GM12878 (cell line): ENCODE measurements around the gene RAF1. TPM values are rescaled to one million over a fixed set of nuclear protein-coding genes. Genes with fewer than 3 reads are reported as not detected.

Source experiments
- ATAC-seq: fragments of 200-7000 bp; cut with Tn5 transposase; 3 replicates; pipeline ENCODE4 v1.9.1; 2020; ENCODE audit warnings: mild to moderate bottlenecking, moderate library complexity
- BruUV-seq: library from RNA; stranded (reverse); fragments of 400-500 nt; replicated peaks from 2 replicates; lab custom pipeline; 2021; lab: Mats Ljungman, UMichigan
- CTCF ChIA-PET: fragments of 300-600 bp; sonication (Branson Sonifier 250); formaldehyde crosslinking; extraction: SDS; loops from one replicate; lab custom pipeline; 2021; ENCODE audit warnings: inconsistent platforms; lab: Yijun Ruan, JAX
- POLR2A ChIA-PET: fragments of 350-600 bp; formaldehyde crosslinking; extraction: SDS; loops from one replicate; lab custom pipeline; 2021; ENCODE audit warnings: inconsistent platforms; lab: Charles Lee
- RAD21 ChIA-PET: fragments of 300-600 bp; sonication (Branson Sonifier 250); formaldehyde crosslinking; loops from one replicate; lab custom pipeline; 2023; ENCODE audit warnings: antibody characterized with exemption; ENCODE audit not compliant: unreplicated experiment; lab: Charles Lee
- SMC1A ChIA-PET: fragments of 300-600 bp; sonication (Branson Sonifier 250); formaldehyde crosslinking; loops from one replicate; lab custom pipeline; 2023; ENCODE audit not compliant: unreplicated experiment, uncharacterized antibody; lab: Charles Lee
- DNase-seq: peaks from one replicate; pipeline ENCODE4 v3.0.0-alpha.2; 2011; ENCODE audit warnings: low read depth, low spot score
- FAIRE-seq: peaks from 3 replicates; lab custom pipeline; 2011; peaks lifted over from hg19 to GRCh38; lab: Jason Lieb, UNC
- H2AFZ ChIP-seq: 2 replicates; pipeline ENCODE4 v1.6.0; 2011; ENCODE audit warnings: low read depth, low read length, control low read depth; ENCODE audit not compliant: control insufficient read depth
- H3K27ac ChIP-seq: 2 replicates; pipeline ENCODE4 v1.5.1; 2011; ENCODE audit warnings: control low read depth; ENCODE audit not compliant: control insufficient read depth, insufficient read depth
- H3K27me3 ChIP-seq, 2 experiments: replicated peaks in 1 of 2; 2 replicates each; pipeline versions ENCODE4 v1.6.0 to v1.6.1; 2011; ENCODE audit warnings: low read length in 1 of 2; ENCODE audit not compliant: control insufficient read depth in 2 of 2, insufficient read depth in 2 of 2
- H3K36me3 ChIP-seq, 2 experiments: 2 replicates each; pipeline ENCODE4 v1.5.1; 2011; ENCODE audit warnings: low read length in 1 of 2; ENCODE audit not compliant: control insufficient read depth in 2 of 2, insufficient read depth in 2 of 2
- H3K4me1 ChIP-seq: 2 replicates; pipeline ENCODE4 v1.6.1; 2011; ENCODE audit warnings: mild to moderate bottlenecking, low read length, moderate library complexity, mixed read lengths; ENCODE audit not compliant: control insufficient read depth, insufficient read depth
- H3K4me2 ChIP-seq: 2 replicates; pipeline ENCODE4 v1.6.0; 2011; ENCODE audit warnings: control low read depth; ENCODE audit not compliant: control insufficient read depth, insufficient read depth
- H3K4me3 ChIP-seq: fragments of 200-600 bp; sonication (generic); 2 replicates; pipeline ENCODE4 v1.5.1; 2016
- H3K79me2 ChIP-seq: 2 replicates; pipeline ENCODE4 v1.6.0; 2011; ENCODE audit warnings: low read length; ENCODE audit not compliant: control insufficient read depth, insufficient read depth
- H3K9ac ChIP-seq: 2 replicates; pipeline ENCODE4 v1.8.0; 2011; ENCODE audit warnings: low read length, control low read depth, mixed read lengths; ENCODE audit not compliant: control insufficient read depth, insufficient read depth
- H3K9me3 ChIP-seq: replicated peaks from 3 replicates; pipeline ENCODE4 v1.5.1; 2011; ENCODE audit warnings: mild to moderate bottlenecking, low read length; ENCODE audit not compliant: control insufficient read depth, insufficient read depth
- H4K20me1 ChIP-seq: 2 replicates; pipeline ENCODE4 v1.6.0; 2011; ENCODE audit not compliant: control insufficient read depth, insufficient read depth
- HDGF ChIP-seq: fragments of 450-650 bp; IDR thresholded peaks from 2 replicates; pipeline ENCODE4 v1.6.1; 2016; ENCODE audit warnings: antibody characterized with exemption
- KDM1A ChIP-seq: fragments of 200-600 bp; sonication (generic); IDR thresholded peaks from 2 replicates; pipeline ENCODE4 v1.6.1; 2016; ENCODE audit warnings: borderline replicate concordance
- NFYA ChIP-seq: IDR thresholded peaks from 2 replicates; pipeline ENCODE4 v1.6.1; 2011; ENCODE audit warnings: low read depth, mild to moderate bottlenecking, low read length, improper control_type of control experiment, borderline replicate concordance
- POLR2AphosphoS5 ChIP-seq: IDR thresholded peaks from 2 replicates; pipeline ENCODE4 v1.6.1; 2011; ENCODE audit warnings: mild to moderate bottlenecking, low read length, inconsistent platforms
- ZNF592 ChIP-seq: fragments of 450-650 bp; IDR thresholded peaks from 2 replicates; pipeline ENCODE4 v1.6.1; 2017; ENCODE audit warnings: mild to moderate bottlenecking, moderate library complexity
- WGBS: methylation state at CpG from one replicate; pipeline ENCODE4 v1.1.6; 2016; ENCODE audit warnings: low lambda C conversion rate; ENCODE audit not compliant: insufficient replicate concordance, insufficient coverage; ENCODE audit errors: missing lambda C conversion rate; 5-methylcytosine and 5-hydroxymethylcytosine counted together
- in situ Hi-C: fragments of 300-500 bp; cut with MboI; formaldehyde crosslinking; loops from 9 replicates; pipeline ENCODE4 v1.14.3; 2018; ENCODE audit warnings: mixed read lengths
- intact Hi-C: fragments of 100-400 bp; cut with micrococcal nuclease; formaldehyde crosslinking; loops from one replicate; pipeline ENCODE4 v1.14.2; 2022; ENCODE audit not compliant: unreplicated experiment
- polyA plus RNA-seq, 11 experiments: library from polyadenylated mRNA; depleted of rRNA in 4 of 11; unstranded in 6 of 11; stranded (reverse) in 5 of 11; fragments of >200 nt; fragmentation: Nextera tagmentation in 4 of 11; fragmentation: Illumina TruSeq in 1 of 11; extraction: Ambion mirVana in 4 of 11; extraction: Trizol in 1 of 11; gene quantifications; 1 replicate in 1 of 11; 2 replicates in 10 of 11; pipeline versions ENCODE4 v1.2.1 to v1.2.3, GENCODE V29; 2011 to 2016; ENCODE audit warnings: inconsistent platforms in 2 of 11, missing spikeins in 2 of 11, low read depth in 1 of 11
- total RNA-seq, 4 experiments: library from RNA; depleted of rRNA in 3 of 4; stranded (reverse); fragments of >200 nt in 3 of 4; fragmentation: Illumina TruSeq in 1 of 4; extraction: Trizol in 1 of 4; gene quantifications; 2 replicates each; pipeline versions ENCODE4 v1.2.1 to v1.2.3, GENCODE V29; 2013 to 2021

Gene RAF1
- total and polyA plus RNA-seq, 10 of the 15 experiments (the other 5 are each of a cell fraction or from before 2014, with no cell fraction given): 20.4 to 151 (median 77.8) TPM

GRCh38 chr3:12705981-12706380 lies 42.1 kb upstream of the RAF1 start:
- DNase-seq (no peak), FAIRE-seq (no peak), ATAC-seq (no peak)
- WGBS: 46% methylated on average over 1 of the region's 1 CpG
- H3K4me1 ChIP-seq: no peaks in the 10 kb centered on the region
- no TSS peak for BruUV-seq
- no peaks in the 10 kb centered on the region for H3K79me2 ChIP-seq
- H3K27me3 ChIP-seq: no peaks in the 10 kb centered on the region; a peak in 1 of 4 replicates
- in situ Hi-C loops: loop anchor here (25.0 kb wide), 1 partner anchor 569 kb away; no protein-coding TSS in a partner anchor
- no peaks in the 10 kb centered on the region; the same call in 1 of the 2 replicates for H4K20me1 ChIP-seq
- ChIA-PET SMC1A (interaction anchor here (0.9 to 2.7 kb wide), 6 partner anchors 14 to 185 kb away, joined by 3 to 10 read pairs (median 4); partner anchors contain the start of gene RPL32), RAD21 (interaction anchor here (0.8 to 1.5 kb wide), 2 partner anchors 221 to 226 kb away, joined by 3 read pairs; partner anchors contain the start of gene TSEN2), POLR2A (no interaction called here), CTCF (interaction anchor here (0.9 to 2.5 kb wide), 13 partner anchors 8 to 185 kb away, joined by 3 to 14 read pairs (median 4); partner anchors contain the start of gene RPL32)
- no peak overlapping the region for H2AFZ ChIP-seq
- H3K9ac ChIP-seq: no peak overlapping the region
- H3K36me3 ChIP-seq: no peaks in the 10 kb centered on the region
- no peak for TF ChIP-seq ZNF592
- TF ChIP-seq HDGF: no peak
- no peak for TF ChIP-seq NFYA
- TF ChIP-seq POLR2AphosphoS5: no peak
- TF ChIP-seq KDM1A: no peak
- intact Hi-C loops: no loop called here
- no peak overlapping the region for H3K4me3 ChIP-seq
- H3K27ac ChIP-seq: no peak overlapping the region
- no peak overlapping the region for H3K4me2 ChIP-seq
- H3K9me3 ChIP-seq: no peaks in the 10 kb centered on the region
